Stimulated activated CD4-positive, alpha-beta T cell treated with anti-CD3 and anti-CD28 coated beads, Interleukin-15, amount 100 ng/mL, for 48 hours (primary cell): ENCODE data around the gene ERVV-1.
"Not testable (repeated sequence)": the region's sequence is repeated elsewhere in the genome, so short reads cannot be mapped to it uniquely, and the experiment has no call there.

ENCODE experiments used
- DNase-seq, 2 donors: peaks; one replicate each; pipeline ENCODE4 v3.0.0-alpha.2; 2020; ENCODE audit warnings: low read depth in 2 of 2

The ERVV-1 gene

DNA sequence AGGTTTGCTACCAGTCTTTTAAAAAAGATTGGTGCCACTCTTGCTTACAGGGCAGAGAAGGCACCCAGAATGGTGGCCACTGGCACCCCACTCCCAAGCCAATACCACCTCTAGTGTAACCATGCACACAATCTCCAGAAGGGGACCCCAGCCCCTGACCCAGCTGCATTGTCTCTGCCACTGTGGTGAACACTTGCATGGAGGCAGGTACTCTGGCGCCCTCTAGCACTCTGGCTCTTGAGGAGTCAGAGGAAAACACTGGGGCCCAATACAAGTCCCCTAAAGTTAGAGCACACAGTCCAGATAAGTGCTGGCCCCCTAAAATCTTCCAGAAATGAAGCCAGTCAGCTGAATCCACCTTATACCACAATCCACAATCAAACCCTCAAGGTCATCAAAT is 6.0 kb downstream of the ERVV-1 start:
- no peak for DNase-seq

- DNase-seq: not testable (repeated sequence)
Measured at GRCh38 chr19:53028306-53028705, 14.6 kb downstream of the ERVV-1 start.

DNA sequence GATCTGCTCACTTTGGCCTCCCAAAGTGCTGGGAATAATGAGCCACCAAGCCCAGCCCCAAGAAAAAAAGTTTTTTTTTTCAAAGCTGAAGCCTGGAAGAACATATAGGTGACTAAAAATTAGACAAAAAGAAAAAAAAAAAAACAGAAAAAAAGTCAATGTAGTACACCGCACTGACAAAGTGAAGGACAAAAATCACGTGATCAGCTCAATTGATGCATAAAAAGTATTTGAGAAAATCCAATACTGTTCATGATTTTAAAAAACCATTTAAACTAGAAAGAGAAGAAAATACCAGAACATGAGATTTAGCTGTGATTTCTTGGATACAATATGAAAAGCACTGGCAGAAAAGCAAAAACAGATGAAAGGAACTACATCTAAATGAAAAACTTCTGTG is 20.3 kb downstream of the ERVV-1 start:
- no peak for DNase-seq

- no peak for DNase-seq
Measured at GRCh38 chr19:53034948-53035675, 21.4 kb downstream of the ERVV-1 start.

DNA sequence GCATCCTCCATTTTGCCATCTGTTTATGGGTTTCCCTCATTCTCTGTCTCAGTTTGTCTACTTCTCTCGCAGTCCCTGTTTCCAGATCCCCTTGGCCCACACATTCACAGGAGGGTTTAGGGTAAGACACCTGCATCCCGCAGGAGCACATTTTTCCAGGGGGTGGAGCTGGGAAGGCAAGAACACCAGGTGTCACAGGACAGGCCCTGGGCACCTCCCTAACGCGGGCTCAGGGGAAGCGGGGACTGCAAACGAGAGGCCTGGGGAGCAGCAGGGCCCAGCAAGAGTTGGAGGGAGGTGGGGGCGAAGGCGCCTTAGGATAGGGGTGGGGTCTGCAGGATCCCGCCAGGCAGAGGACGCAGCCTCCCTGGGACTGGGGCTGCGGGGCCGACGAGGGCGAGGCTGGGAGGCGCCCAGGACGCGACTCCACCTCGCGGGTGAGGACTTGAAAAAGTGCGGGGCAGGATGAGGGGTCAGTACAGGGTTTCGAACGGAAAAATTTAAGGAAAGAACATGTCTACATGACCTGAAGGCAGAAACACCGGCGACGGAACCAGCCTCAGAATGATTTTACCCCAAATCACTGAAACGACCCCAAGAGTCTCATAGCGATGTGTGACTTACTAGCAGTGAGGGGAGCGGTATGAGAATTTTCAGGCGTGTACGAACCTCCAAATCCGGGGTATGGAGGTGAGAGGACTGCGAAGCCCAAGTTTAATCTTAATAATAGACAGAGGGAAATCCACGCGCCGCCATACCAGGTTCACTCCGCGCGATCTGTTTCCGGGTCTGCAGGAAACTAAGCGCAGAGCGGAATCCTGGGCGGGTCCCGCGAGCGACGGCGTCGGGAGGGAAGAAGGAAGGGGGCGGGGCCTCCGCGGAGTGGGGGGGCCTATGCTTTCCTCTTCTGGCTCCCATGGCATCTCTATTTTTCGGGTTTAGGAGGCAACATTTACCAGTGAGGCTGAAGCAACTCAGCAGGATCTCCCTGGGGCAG is 23.7 kb downstream of the ERVV-1 start:
- no peak for DNase-seq

GRCh38 chr19:53041366-53041765 is 27.6 kb downstream of the ERVV-1 start:
- DNase-seq: no peak

DNA sequence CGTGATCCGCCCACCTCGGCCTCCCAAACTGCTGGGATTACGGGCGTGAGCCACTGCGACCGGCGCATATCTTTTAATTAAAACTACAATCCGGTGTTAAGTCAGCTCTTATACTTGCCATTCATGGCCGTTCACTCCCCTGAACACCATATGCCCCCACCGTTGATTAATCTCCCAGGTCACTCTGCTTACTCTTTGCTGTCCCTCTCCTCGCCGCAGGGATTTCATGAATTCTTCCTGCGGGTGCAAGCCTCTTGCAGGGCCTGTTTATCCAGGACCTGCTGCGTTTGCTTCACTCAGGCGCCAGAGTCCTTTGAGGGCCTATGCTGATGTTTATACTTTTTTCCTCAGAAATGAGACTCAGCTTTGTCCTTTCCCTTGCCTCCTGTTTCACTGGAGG is 31.8 kb downstream of the ERVV-1 start:
- no peak for DNase-seq

GRCh38 chr19:53047379-53047778 is 33.7 kb downstream of the ERVV-1 start:
- DNase-seq: no peak

GRCh38 chr19:53055117-53055516 is 41.4 kb downstream of the ERVV-1 start:
- DNase-seq: no peak

- DNase-seq: no peak
Measured at GRCh38 chr19:53057904-53058580, 44.3 kb downstream of the ERVV-1 start.
